ENCODE measurements around the gene GDA.

DNA sequence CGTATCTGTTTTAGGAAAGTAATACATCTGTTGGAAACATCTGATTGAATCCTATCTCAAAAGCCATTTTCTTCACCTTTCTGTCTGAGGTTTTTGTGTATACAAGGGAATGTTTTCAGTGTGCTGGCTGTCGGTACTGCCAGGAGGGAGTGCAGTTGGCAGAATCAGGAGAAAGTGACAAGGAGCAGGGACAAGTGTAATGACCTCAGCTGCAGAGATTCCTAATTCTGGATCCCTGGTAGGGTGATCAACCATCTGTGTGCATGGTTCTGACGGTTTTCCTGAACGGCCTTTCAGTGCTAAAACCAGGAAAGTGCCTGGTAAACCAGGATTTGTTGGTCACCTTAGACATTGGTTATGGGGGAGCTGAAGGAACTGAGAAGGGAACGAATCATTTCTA lies 1.6 kb upstream of the GDA start:
- TF ChIP-seq POLR2A (IDR thresholded peaks at IDR 0.05) = no peak
- TF ChIP-seq, protein P1, sequence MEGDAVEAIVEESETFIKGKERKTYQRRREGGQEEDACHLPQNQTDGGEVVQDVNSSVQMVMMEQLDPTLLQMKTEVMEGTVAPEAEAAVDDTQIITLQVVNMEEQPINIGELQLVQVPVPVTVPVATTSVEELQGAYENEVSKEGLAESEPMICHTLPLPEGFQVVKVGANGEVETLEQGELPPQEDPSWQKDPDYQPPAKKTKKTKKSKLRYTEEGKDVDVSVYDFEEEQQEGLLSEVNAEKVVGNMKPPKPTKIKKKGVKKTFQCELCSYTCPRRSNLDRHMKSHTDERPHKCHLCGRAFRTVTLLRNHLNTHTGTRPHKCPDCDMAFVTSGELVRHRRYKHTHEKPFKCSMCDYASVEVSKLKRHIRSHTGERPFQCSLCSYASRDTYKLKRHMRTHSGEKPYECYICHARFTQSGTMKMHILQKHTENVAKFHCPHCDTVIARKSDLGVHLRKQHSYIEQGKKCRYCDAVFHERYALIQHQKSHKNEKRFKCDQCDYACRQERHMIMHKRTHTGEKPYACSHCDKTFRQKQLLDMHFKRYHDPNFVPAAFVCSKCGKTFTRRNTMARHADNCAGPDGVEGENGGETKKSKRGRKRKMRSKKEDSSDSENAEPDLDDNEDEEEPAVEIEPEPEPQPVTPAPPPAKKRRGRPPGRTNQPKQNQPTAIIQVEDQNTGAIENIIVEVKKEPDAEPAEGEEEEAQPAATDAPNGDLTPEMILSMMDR (IDR thresholded peaks at IDR 0.05) = no peak

All from right lobe of liver (tissue), 4 donors.